Measurements from ENCODE around the gene ZCCHC14.
A peak's percentile ranks its signal among the peaks of the same experiment; 100 is the strongest.
"Not testable (repeated sequence)": the region's sequence is repeated elsewhere in the genome, so short reads cannot be mapped to it uniquely, and the experiment has no call there.

ZCCHC14 gene

DNA sequence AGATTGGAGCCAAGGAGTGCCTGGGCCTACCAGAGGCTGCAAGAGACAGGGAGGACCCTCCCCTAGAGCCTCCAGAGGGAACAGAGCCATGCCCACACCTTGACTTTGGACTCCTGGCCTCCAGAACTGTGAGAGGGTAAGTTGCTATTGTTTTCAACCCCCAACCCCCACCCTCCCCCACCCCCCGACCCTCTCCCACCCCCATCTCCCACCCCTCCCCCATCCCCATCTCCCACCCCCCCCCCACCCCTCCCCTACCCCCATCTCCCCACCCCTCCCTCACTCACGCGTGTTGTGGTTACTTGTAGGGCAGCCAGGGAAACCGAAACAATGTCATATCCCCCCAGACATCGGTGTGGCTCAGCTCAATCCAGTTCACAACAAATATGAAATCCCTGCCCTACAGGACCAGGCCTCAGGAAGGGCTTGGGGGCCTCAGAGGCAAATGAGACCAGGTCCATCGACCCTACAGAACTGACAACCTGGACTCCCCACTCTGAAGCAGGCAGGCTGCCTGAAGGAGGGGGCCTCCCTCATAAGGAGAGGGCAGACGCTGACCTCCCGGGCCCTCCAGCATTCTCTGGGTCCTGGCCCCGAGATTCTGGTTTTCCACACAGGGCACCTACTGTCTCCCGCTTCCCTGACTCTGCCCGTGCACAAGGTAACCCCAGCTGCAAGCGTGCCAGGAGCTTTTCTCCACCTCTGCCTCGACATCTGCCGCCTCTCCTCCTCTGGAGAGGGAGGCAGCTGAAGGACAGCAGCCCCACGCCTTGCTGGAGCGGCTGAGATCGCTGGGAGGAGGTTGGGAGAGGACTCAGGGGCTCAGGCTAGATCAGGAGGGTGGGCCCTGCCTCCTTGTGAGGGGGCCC lies 3.0 kb upstream of the ZCCHC14 start:
- DNase-seq = no peak

- DNase-seq = no peak
These were observed 920 bp upstream of the ZCCHC14 start for GRCh38 chr16:87493608-87494280.

DNA sequence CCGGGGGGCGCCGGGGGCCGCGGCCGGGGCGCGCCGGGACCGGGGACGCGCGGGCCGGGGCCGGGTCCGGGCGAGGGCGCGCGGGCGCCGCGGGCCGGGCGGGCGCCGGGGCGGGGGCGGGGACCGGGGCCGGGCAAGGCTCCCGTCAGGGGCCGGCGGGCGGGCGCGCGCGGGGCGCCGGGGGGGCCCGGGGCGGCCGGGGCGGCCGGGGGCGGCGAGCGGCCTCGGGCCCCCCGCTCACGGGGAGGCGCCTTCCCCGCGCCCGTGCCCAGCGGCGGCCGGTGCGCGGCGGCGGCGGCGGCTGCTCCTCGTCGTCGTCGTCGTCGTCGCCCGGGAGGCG lies 563 bp downstream of the ZCCHC14 start:
- DNase-seq = no peak

DNA sequence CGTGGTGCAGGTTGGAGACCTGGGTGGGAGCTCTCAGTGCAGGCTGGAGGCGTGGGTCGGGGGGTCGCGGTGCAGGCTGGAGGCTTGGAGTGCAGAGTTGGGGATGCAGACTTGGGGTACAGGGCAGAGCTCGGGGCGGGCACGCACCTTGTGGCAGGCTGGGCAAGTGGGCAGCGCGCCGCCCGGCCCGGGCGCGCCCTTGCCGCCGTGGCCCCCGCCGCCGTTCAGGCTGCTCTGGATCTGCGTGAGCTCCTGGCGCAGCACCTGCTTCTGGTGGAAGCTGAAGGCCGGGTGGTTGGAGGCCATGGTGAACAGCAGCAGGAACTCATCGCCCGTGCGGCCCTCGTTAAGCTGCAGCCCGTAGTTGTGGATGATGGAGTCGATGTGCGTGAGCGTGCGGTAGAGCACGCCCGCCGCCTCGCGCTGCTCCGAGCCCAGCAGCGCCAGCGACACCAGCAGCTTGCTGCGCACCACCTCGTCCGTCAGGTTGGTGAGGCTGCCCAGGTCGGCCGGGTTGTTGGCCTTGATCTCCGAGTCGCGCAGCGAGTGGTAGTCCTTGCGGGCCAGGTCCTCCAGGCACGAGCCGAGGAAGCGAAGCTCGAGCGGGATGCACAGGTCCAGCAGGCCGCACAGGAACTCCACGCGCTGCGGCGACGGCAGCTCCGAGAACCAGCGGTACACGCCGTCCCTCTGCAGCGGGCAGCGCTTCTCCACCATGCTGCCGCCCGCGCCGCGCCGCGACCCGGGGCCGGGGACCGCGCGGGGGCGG lies 1.1 kb downstream of the ZCCHC14 start:
- DNase-seq = no peak

DNA sequence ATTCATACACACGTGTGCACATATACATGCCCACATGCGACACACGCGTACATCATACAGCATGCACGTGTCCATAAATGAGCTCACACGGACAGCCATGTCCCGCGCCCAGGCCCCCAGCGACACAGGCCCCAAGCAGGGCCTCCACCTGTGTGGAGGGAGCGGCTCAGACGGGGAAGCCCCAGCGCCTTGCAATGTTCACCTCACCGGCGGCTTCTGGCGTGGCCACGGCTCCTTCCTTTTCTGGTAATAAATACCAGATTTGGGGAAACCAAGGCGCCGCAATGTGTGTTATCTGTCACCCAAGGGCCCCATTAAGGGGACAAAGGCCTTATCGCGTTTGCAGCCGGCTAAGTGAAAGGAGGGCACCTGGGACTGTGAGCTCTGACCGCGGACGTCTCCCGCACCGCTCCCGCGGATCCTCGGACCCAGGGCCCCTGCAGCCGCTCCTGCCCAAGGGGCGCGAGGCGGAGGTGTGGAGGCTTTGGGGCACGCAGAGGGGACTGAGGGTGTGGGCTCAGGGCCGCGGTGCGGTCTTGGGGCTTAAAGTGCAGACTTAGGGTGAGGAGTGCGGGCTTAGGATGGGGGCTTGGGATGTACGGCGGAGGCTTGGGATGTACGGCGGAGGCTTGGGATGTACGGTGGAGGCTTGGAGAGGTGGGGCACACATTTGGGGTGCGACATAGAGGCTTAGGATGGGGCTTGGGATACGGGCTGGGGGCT lies 1.9 kb downstream of the ZCCHC14 start:
- DNase-seq = peak; percentile 70

DNA sequence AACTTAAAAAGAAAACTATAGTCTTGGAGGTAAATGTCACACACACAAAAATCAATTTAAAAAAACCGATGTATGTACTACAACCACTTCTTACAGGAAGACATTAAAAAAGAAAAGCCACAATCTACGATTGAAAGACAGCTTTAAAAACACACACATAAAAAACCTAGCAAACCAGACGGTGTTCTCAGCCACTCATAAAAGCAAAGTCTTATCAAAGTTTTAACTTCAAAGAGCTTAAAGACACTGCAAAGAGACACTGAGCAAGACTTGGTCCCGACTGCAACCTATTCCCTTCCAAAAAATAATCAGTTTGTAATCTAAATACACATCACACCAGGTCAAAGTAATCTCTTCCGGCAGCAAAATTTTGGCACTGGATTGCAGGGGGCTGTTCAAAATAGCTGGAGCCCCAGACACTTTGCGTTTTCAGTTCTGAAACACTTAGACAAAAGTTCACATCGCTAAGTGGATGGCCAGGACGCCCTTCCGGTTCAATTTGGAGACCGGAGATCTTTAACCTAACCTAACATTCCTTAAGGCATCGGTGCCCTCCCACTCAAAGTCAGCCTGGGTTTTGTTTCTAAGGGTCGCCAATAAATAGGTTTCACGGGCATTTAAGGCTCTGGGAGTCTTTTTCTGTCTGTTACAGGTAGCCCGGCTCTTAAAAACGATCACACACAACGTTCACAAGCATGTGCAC lies 2.6 kb downstream of the ZCCHC14 start:
- peak; percentile 34 for DNase-seq

- no peak for DNase-seq
These were observed 3.3 kb downstream of the ZCCHC14 start for GRCh38 chr16:87489434-87490045.

DNA sequence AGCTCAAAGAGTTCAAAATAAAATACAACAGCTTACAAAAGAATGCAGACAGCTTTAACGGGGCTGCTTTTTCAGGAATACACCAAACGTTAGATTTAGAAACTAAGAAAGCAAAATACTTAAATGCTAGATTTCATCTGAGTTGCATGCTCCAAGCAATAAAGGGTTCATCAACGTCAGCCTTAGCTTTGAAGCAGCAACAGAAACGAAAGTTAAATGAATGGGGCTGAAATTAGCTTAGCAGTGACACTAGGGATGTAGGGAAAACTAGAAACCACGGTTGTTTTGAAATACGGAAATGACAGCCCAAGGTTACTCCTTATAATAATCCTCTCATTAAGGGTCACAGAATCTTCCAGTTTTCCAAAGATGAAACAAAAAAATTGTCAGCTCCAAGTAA lies 3.9 kb downstream of the ZCCHC14 start:
- DNase-seq = not testable (repeated sequence)

DNA sequence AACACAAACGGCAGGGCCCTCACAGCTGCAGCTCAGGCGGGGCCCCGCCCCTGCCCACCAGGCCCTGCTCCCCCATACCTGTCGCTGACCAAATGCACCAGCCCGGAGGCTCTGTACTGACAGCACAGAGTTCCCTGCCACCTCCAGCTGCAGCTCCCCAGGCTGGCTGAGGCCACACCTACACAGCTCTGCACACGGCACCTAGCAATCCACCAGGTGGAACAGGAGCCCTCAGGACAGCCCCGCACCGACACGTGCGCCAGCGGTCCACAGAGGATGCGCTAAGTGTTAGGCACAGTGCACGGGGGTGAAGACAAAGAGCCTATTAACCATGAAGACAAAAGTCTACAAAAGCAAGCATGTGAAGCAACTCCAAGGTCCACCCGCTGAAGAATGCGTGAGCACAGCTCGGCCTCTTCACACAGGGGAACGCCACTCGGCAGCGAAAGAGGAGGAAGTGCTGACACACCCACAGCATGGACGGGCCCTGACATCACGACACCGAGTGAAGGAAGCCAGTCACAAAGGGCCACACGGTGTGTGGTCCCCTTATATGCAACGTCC lies 5.4 kb downstream of the ZCCHC14 start:
- DNase-seq = peak; percentile 28

DNA sequence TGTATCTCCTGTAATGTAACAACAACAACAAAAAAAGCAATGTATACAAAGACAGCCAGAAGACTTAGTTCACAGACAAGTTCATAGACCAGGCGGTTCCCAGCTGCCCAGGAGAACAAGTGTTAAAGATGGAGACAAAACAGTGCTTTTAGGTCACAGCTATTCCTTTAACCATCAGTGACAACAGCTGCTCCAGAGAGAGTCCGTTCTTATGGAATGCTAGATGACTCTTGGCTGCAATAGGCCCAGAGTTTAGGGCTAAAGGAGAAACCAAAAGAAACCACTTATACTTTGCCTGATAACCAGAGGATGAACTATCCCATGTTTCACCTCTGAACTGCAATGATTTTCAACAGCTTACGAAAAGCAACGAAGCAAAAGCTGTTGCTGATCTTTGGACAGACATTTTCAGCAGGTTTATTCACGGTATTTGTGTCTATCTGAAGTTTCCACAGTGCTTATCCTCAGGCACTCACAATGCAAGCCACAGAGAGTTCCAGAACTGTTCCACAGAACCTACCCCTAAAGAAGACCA lies 6.0 kb downstream of the ZCCHC14 start:
- no peak for DNase-seq

- DNase-seq = no peak
These were observed 6.5 kb downstream of the ZCCHC14 start for GRCh38 chr16:87486282-87486681.

DNA sequence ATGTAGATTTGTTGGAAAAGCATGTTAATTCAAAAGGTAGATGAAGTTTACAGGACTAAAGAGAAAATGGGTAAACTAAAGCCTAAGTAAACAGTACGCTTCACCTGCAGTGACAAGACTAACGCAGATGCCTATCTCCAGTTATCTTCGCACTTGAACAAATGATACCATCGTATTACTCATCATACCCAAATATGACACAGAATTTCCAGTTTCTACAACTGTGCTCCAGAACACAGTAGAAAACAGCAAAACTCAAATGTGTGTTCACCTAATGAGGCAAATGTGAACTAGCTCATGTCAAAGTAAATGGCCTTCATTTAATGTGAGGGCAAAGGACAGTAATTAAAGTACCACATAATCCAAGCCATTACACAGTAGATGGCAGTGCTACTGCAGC lies 7.0 kb downstream of the ZCCHC14 start:
- not testable (repeated sequence) for DNase-seq

- DNase-seq = no peak
These were observed 8.1 kb downstream of the ZCCHC14 start for GRCh38 chr16:87484487-87485331.

GRCh38 chr16:87483481-87483880 lies 9.3 kb downstream of the ZCCHC14 start:
- DNase-seq = no peak

DNA sequence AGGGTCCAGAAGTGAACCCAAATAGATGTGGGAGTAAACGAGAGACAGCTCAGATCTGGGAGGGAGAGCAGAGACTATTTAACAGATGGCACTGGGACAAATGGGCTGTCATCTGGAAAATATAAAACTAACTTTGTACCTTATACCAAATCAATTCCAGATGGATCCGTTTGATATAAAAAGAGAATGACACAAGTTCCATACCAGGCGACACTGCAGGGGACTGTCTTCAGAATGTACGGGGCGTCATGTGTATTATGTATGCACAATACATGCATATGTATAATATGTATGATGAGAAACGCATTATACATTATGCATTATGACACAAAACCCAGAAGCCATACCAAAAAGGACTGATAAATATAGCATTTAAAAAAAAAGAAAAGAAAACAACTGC lies 10.2 kb downstream of the ZCCHC14 start:
- not testable (repeated sequence) for DNase-seq

DNA sequence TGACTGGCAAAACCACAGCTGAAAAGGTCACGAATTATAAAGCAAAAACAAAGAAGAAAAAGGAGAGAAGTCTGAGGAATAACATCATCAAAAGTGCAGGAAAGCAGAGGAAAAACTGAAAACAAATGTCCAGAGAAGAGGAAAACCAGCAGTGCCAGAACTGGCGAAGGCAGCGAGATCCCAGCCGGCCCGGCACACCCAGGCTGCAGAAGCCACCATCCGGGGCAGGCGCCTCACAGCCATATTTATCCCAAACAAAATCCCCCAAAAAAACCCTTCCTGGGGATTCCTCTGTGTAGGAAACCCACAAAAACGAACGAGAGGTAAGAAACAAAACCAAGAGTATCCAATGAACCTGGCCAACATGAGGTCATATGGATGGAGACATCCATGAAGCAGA lies 10.6 kb downstream of the ZCCHC14 start:
- no peak for DNase-seq

- DNase-seq = not testable (repeated sequence)
These were observed 11.1 kb downstream of the ZCCHC14 start for GRCh38 chr16:87481711-87482110.

- DNase-seq = not testable (repeated sequence)
These were observed 15.4 kb downstream of the ZCCHC14 start for GRCh38 chr16:87477209-87477981.

DNA sequence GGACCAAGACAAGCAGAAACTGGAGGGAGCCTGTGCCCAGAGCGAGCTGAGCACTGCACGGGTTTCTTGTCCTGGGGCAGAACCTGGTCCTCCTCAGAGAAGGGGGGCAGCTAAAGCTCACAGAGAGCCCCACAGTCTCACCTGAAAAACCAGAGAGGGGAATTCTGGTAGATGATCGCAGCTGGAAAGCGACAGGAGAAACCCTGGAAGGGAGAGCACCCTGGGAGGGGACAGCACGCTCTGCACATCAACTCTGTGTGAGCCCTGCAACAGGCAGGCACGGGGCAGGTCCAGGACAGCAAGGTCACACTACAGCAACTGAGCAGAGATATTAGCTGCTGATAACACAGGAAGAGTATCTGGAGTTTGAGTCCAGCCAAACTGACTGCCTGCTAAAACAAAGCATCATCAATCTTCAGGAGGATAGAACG lies 18.2 kb downstream of the ZCCHC14 start:
- no peak for DNase-seq

Measured in CD4-positive, alpha-beta T cell treated with Interleukin-21 for 1 hour (primary cell).